ENCODE data around the gene UGDH. TPM values are rescaled to one million over a fixed set of nuclear protein-coding genes. Genes with fewer than 3 reads are reported as not detected.
A peak's percentile ranks its signal among the peaks of the same experiment; 100 is the strongest.
"Not testable (repeated sequence)": the region's sequence is repeated elsewhere in the genome, so short reads cannot be mapped to it uniquely, and the experiment has no call there.

Gene UGDH
- total RNA-seq, 3 donors from 2014 or later: 68.3 to 134 (median 74.9) TPM

DNA sequence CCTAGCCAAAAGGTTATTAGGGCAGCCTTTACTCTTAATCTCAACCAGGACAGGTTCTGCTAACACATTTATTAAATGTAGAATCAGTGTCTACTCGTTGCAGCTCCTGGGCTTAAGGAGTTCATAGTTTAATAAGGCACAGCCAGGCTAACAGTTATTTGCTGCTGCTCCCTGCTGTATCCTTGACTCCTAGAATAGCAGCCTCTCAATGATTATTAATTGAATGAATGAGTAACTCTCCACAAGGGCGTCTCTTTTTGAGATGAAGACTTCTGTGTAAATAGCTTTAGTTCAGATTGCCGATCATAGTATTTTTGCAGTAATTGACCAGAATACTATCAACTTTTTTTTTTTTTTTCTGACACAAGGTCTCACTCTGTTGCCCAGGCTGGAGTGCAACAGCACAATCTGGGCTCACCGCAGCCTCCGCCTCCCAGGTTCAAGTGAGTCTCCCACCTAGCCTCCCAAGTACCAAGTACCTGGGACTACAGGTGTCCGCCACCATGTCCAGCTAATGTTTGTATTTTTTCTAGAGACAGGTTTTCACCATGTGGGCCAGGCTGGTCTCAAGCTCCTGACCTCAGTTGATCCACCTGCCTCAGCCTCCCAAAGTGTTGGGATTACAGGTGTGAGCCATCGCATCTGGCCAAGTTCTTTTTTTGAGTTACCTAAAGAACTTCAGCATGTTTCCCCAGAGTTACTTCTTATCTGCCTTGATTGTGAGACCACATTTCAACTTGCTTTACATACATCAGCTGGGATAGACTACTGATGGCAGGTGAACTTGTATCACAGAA lies 2.9 kb downstream of the UGDH start:
- no peak overlapping the region for H3K27ac ChIP-seq
- DNase-seq (ENCODE audit: low spot score in 2 of 2): no peak
- H3K4me1 ChIP-seq: no peaks in the 10 kb centered on the region
- H3K27me3 ChIP-seq: no peaks in the 10 kb centered on the region
- TF ChIP-seq POLR2A (IDR thresholded peaks at IDR 0.05) (no peak), POLR2AphosphoS5 (IDR thresholded peaks at IDR 0.05) (no peak)
- TF ChIP-seq, protein P1, sequence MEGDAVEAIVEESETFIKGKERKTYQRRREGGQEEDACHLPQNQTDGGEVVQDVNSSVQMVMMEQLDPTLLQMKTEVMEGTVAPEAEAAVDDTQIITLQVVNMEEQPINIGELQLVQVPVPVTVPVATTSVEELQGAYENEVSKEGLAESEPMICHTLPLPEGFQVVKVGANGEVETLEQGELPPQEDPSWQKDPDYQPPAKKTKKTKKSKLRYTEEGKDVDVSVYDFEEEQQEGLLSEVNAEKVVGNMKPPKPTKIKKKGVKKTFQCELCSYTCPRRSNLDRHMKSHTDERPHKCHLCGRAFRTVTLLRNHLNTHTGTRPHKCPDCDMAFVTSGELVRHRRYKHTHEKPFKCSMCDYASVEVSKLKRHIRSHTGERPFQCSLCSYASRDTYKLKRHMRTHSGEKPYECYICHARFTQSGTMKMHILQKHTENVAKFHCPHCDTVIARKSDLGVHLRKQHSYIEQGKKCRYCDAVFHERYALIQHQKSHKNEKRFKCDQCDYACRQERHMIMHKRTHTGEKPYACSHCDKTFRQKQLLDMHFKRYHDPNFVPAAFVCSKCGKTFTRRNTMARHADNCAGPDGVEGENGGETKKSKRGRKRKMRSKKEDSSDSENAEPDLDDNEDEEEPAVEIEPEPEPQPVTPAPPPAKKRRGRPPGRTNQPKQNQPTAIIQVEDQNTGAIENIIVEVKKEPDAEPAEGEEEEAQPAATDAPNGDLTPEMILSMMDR (IDR thresholded peaks at IDR 0.05): no peak
- H3K36me3 ChIP-seq: no peaks in the 10 kb centered on the region
- H3K9me3 ChIP-seq: no peaks in the 10 kb centered on the region
- intact Hi-C loops (cut with DNase I; ENCODE audit: low total_unique reads): no loop called here
- peak overlapping the region in 1 of 3 donors; percentile 7 for H3K4me3 ChIP-seq

- Histone ChIP-seq H3K4me3 (no peak overlapping the region), H3K4me1 (no peaks in the 10 kb centered on the region), H3K9me3 (no peaks in the 10 kb centered on the region), H3K27me3 (no peaks in the 10 kb centered on the region), H3K27ac (no peak overlapping the region), H3K36me3 (no peaks in the 10 kb centered on the region)
- DNase-seq (ENCODE audit: low spot score in 2 of 2): no peak
- intact Hi-C loops (cut with DNase I; ENCODE audit: low total_unique reads): no loop called here
- TF ChIP-seq POLR2AphosphoS5 (IDR thresholded peaks at IDR 0.05) (no peak), POLR2A (IDR thresholded peaks at IDR 0.05) (no peak)
- TF ChIP-seq, protein P1 (IDR thresholded peaks at IDR 0.05): no peak
These were observed 5.2 kb downstream of the UGDH start for GRCh38 chr4:39522068-39522467.

DNA sequence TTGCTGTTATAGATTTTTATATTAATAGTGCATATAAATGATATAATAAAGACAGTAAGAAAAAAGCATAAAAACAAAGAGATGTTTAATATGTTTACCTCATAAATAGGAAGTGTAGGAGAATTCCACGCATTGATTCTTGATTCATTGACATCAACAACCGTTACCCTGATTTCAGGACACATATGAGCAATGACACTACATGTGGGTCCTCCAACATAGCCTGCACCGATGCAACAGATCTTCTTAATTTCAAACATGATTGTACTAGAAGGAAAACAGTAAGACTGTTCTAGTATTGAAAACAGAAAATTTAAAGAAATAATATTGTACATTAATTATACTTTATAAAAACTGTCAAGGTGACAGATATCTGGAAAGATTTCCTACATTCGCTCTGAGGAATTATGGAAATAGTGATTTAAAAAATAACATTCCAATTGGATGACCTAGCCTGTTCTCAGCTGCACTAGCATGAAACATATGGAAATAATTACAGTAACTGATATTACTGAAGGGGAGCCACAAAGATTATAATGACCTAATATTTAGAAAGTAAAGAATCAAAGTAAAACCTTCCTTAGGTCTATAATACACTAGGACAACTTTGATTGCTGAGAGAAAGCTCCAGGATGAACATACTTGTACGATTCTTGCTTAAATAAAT lies 5.9 kb downstream of the UGDH start:
- Histone ChIP-seq H3K36me3 (no peaks in the 10 kb centered on the region), H3K4me3 (no peak overlapping the region)
- intact Hi-C loops (cut with DNase I; ENCODE audit: low total_unique reads): no loop called here

GRCh38 chr4:39518484-39518883 lies 8.8 kb downstream of the UGDH start:
- H3K9me3 ChIP-seq: no peaks in the 10 kb centered on the region
- TF ChIP-seq, protein P1 (IDR thresholded peaks at IDR 0.05): no peak
- TF ChIP-seq POLR2A (IDR thresholded peaks at IDR 0.05) (no peak), POLR2AphosphoS5 (IDR thresholded peaks at IDR 0.05) (no peak)
- intact Hi-C loops (cut with DNase I; ENCODE audit: low total_unique reads): no loop called here

More for the DNA sequence above, 5.9 kb downstream of the UGDH start:
- no peak for TF ChIP-seq POLR2A (IDR thresholded peaks at IDR 0.05)
- TF ChIP-seq, protein P1 (IDR thresholded peaks at IDR 0.05): no peak
- TF ChIP-seq POLR2AphosphoS5 (IDR thresholded peaks at IDR 0.05): no peak
- no peaks in the 10 kb centered on the region for H3K27me3 ChIP-seq
- no peak for DNase-seq (ENCODE audit: low spot score in 2 of 2)
- H3K27ac ChIP-seq: no peak overlapping the region
- no peaks in the 10 kb centered on the region for H3K9me3 ChIP-seq
- no peaks in the 10 kb centered on the region for H3K4me1 ChIP-seq

GRCh38 chr4:39516407-39516966 lies 10.8 kb downstream of the UGDH start:
- Histone ChIP-seq H3K27ac (no peak overlapping the region), H3K36me3 (no peaks in the 10 kb centered on the region)
- intact Hi-C loops (cut with DNase I; ENCODE audit: low total_unique reads): no loop called here

More at GRCh38 chr4:39518484-39518883, 8.8 kb downstream of the UGDH start:
- H3K4me3 ChIP-seq: no peak overlapping the region
- no peak overlapping the region for H3K27ac ChIP-seq
- no peaks in the 10 kb centered on the region for H3K4me1 ChIP-seq
- H3K27me3 ChIP-seq: no peaks in the 10 kb centered on the region
- H3K36me3 ChIP-seq: no peaks in the 10 kb centered on the region
- DNase-seq (ENCODE audit: low spot score in 2 of 2): no peak

GRCh38 chr4:39515669-39516401 lies 11.4 kb downstream of the UGDH start:
- H3K9me3 ChIP-seq; DNase-seq (ENCODE audit: low spot score in 2 of 2); H3K27ac ChIP-seq; H3K27me3 ChIP-seq; H3K4me3 ChIP-seq; H3K4me1 ChIP-seq; H3K36me3 ChIP-seq; intact Hi-C loops (cut with DNase I; ENCODE audit: low total_unique reads): not testable (repeated sequence)

More at GRCh38 chr4:39516407-39516966, 10.8 kb downstream of the UGDH start:
- TF ChIP-seq POLR2A (IDR thresholded peaks at IDR 0.05) (no peak), POLR2AphosphoS5 (IDR thresholded peaks at IDR 0.05) (no peak)
- TF ChIP-seq, protein P1 (IDR thresholded peaks at IDR 0.05): no peak
- Histone ChIP-seq H3K27me3 (no peaks in the 10 kb centered on the region), H3K4me1 (no peaks in the 10 kb centered on the region), H3K9me3 (no peaks in the 10 kb centered on the region), H3K4me3 (no peak overlapping the region)
- DNase-seq (ENCODE audit: low spot score in 2 of 2): no peak

Measured in breast epithelium (tissue), 4 donors.